T-helper 1 cell treated with Interleukin-12 subunit alpha and Interleukin-12 subunit beta and Interleukin-4 antibody, amounts not matched to agents 30 μg/mL and 1 μg/mL, for 36 hours (primary cell): ENCODE results near the gene RIMS4.
"Not testable (repeated sequence)": the region's sequence is repeated elsewhere in the genome, so short reads cannot be mapped to it uniquely, and the experiment has no call there.

ENCODE experiments used
- H3K27ac Mint-ChIP-seq: one replicate; pipeline ENCODE4 v1.8.0; 2021; ENCODE audit warnings: mild to moderate bottlenecking, mixed read lengths
- H3K27me3 Mint-ChIP-seq: one replicate; pipeline ENCODE4 v1.8.0; 2021; ENCODE audit warnings: low read depth, mixed read lengths
- H3K36me3 Mint-ChIP-seq: one replicate; pipeline ENCODE4 v1.8.0; 2021; ENCODE audit warnings: low read depth, mixed read lengths
- H3K4me1 Mint-ChIP-seq: one replicate; pipeline ENCODE4 v1.8.0; 2021; ENCODE audit warnings: low read depth, mixed read lengths
- H3K4me3 Mint-ChIP-seq: one replicate; pipeline ENCODE4 v1.8.0; 2021; ENCODE audit warnings: mild to moderate bottlenecking, moderate library complexity, mixed read lengths
- H3K9me3 Mint-ChIP-seq: one replicate; pipeline ENCODE4 v1.8.0; 2021; ENCODE audit warnings: mixed read lengths

RIMS4 gene

DNA sequence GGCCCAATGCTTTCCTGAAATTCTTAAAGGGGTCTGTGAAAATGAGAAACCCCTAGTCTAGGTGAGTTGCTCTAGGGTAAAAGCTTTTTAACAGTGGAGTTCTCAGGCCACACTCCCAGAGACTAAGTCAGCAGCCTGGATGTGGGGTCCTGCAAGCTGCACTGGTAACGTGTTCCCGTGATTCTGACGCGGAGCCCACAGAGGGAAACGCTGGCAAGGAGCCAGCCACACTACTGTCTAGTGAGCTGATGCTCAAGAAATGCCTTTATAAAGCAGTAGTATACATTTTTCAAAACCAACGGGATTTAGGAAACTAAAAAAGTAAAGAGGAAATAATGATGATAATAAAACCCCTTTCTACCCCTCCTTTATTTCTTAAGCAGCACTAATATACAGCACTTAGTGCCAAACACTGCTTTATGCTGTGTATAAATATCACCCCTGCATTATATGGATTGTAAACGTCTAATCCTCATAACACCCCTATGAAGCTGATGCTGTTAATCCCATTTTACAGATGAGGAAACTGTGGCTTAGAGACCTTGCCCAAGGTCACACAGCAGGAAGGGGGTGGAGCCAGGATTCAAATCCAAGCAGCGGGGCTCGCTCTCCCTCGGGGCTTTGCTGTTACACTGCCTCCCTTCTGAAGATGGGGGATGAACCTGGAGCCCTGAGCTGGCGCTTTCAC is 39.7 kb downstream of the RIMS4 start:
- H3K27me3 Mint-ChIP-seq = peaks cover 15% of the 10 kb centered on the region
- no peak overlapping the region for H3K27ac Mint-ChIP-seq
- no peaks in the 10 kb centered on the region for H3K4me1 Mint-ChIP-seq
- no peaks in the 10 kb centered on the region for H3K36me3 Mint-ChIP-seq
- no peaks in the 10 kb centered on the region for H3K9me3 Mint-ChIP-seq
- no peak overlapping the region for H3K4me3 Mint-ChIP-seq

DNA sequence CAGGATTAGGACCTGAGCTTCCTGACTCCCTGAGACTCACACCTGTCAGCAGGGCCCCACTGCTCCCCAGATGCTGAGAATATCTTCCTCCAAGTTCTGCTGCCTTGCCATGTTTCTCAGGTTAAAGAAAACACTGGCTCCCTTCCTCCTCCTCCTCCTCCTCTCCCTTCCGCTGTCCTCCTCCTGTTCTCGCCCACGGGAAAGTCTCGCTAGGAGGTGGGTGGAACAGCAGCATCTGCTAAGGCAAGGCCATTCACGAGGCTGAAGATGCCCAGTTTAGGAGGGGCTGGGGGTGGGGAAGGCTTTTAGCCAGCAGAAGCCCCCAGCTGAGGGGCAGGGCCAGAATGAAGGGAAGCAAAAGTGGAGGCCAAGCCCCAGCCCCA is 40.9 kb downstream of the RIMS4 start:
- H3K27ac Mint-ChIP-seq = no peak overlapping the region
- no peaks in the 10 kb centered on the region for H3K36me3 Mint-ChIP-seq
- no peak overlapping the region for H3K4me3 Mint-ChIP-seq
- no peaks in the 10 kb centered on the region for H3K4me1 Mint-ChIP-seq
- peaks cover 15% of the 10 kb centered on the region for H3K27me3 Mint-ChIP-seq
- H3K9me3 Mint-ChIP-seq = no peaks in the 10 kb centered on the region

DNA sequence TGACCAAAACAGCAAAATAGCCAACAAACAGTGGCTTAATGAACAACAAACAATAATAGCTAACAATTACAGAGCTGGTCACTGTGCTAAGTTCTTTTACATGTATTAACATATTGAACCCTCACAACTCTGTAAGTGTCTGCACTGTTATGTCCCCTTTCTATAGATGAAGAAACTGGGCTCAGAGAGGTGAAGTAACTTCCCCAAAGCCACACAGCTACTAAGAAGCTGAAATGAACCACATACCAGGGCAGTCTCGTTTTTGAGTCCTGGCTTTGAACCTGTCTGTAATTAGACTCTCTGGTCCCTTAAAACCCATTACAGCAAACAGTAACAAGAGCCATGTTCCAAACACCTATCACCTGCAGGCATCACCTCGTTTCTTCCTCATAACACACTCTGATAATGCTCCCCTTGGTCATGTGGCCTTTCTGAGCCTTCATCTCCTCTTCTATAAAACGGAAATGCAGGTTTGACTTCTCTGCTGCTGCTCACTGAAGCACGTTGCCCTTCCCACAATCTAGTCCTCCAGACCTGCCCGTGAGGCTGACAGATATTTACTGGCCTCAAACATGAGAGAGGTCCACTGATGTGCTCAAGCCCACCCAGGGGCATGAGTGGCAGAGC is 41.4 kb downstream of the RIMS4 start:
- Mint-ChIP-seq H3K9me3 (no peaks in the 10 kb centered on the region), H3K4me3 (no peak overlapping the region), H3K36me3 (no peaks in the 10 kb centered on the region), H3K4me1 (no peaks in the 10 kb centered on the region), H3K27me3 (peaks cover 15% of the 10 kb centered on the region), H3K27ac (no peak overlapping the region)

DNA sequence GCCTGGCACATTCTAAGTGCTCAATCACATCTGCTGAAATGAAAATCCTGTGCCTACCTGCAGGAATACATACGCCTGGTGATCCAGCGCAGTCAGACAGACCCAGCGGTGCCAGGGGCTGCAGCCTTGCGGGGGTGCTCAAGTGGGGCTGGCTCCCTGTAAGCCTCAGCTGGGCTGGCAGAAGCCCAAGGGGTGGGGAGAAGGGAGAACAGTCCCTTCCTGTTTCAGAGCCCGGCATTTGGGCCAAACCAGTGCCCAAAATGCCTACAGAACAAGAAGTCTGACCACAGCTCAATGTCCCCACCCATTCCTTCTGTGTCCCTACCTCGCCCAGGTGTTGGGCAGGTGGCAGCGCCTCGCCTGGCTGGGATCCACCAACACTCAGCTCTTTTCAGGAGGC is 42.1 kb downstream of the RIMS4 start:
- Mint-ChIP-seq H3K27ac (no peak overlapping the region), H3K4me1 (no peaks in the 10 kb centered on the region), H3K36me3 (no peaks in the 10 kb centered on the region), H3K4me3 (no peak overlapping the region), H3K9me3 (no peaks in the 10 kb centered on the region), H3K27me3 (peaks cover 15% of the 10 kb centered on the region)

DNA sequence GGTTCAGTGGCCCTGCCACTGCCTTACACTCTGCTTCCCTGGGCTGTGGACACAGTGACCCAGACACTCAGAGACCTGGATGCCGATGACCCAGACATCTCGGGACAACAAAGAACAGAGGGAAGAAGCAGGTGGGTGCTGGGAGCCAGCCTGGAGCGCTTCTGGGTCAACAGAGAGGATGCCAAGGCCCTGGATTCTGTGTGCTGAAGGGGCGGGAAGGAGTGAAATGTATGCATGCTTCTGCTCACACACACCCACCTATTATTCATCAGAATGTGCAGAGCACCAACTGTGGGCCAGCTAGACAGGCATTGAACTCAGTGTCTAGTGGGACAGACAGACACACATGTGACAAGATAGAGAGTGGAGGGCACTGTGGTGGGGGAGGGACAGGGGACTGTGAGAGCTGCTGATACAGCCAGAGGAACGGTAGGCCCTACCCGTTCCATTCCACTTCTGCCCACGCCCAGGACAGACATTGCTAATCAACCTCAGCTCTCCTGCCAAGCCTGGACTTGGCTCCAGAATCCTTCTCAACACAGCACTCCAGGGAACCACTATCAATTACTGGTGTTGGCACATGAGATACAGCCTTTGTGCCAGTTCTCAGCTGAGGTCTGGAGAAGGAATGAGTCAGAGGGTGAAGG is 44.5 kb downstream of the RIMS4 start:
- H3K36me3 Mint-ChIP-seq = no peaks in the 10 kb centered on the region
- peaks cover 11% of the 10 kb centered on the region for H3K27me3 Mint-ChIP-seq
- H3K9me3 Mint-ChIP-seq = no peaks in the 10 kb centered on the region
- no peak overlapping the region for H3K4me3 Mint-ChIP-seq
- H3K4me1 Mint-ChIP-seq = no peaks in the 10 kb centered on the region
- H3K27ac Mint-ChIP-seq = no peak overlapping the region

DNA sequence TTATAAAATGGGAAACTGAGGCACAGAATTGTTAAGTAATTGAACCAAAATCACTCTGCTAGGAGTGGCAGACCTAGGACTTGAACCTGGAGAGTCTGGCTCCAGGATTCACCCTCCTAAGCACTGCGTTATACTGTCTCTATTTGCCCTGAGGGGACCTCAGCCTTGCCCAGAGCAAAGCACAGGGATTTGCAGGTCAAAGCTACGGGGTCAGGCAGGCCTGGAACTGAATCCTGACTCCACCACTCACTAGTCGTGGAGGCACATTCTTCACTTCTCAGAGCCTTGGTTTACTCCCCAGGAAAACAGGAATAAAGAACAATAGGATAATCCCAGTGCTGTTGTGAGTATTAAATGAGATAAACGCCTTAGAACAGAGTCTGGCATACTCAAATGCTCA is 45.3 kb downstream of the RIMS4 start:
- Mint-ChIP-seq H3K4me3 (no peak overlapping the region), H3K27ac (no peak overlapping the region), H3K9me3 (no peaks in the 10 kb centered on the region), H3K36me3 (no peaks in the 10 kb centered on the region), H3K27me3 (peaks cover 11% of the 10 kb centered on the region), H3K4me1 (no peaks in the 10 kb centered on the region)

DNA sequence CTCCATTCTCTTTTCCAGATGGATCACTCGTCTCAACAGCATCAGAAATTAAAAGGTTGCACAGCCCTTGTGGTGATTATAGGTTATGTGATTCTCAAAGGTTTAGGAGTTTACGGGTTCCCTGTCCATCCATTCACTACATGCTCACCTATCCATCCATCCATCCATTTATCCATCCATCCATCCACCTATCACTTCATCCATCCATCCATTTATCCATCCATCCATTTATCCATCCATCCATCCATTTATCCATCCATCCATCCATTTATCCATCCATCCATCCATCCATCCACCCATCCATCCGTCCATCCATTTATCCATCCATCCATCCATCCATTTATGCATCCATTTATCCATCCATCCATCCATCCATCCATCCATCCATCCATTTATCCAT is 46.5 kb downstream of the RIMS4 start:
- H3K4me3 Mint-ChIP-seq, H3K27ac Mint-ChIP-seq, H3K27me3 Mint-ChIP-seq, H3K9me3 Mint-ChIP-seq, H3K4me1 Mint-ChIP-seq, H3K36me3 Mint-ChIP-seq: not testable (repeated sequence)

DNA sequence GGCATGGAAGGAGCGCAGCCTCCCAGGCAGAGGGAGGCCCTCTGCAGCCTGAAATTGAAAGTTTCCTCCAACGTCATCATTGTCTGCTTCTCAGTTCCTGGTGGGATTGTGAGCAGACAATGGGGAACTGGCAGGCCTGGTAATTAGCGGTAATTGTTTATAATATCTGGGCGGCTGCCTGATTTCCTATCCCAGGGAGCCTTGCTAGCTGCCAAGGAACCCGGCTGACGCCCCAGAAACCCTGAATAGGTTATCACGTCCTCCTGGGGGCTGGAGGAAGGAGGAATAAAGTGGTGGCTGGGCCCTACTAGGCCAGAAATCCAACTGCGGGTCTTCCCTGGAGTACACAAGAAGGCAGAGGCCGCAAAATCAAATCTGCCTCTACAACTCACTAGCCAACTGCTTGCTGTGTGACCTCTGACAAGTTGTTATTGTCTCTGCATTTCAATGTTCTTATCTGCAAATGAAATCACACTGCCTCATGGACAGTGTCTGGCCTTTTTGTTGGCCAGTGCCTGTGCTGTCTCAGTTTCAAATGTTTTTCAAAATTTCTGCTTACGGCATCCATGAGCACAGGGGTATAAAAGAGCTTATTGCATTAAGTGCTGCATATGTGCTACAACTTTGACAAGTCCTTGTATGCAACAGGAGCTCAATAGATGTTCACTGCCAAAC is 47.7 kb downstream of the RIMS4 start:
- no peak overlapping the region for H3K4me3 Mint-ChIP-seq
- no peaks in the 10 kb centered on the region for H3K9me3 Mint-ChIP-seq
- no peak overlapping the region for H3K27ac Mint-ChIP-seq
- peaks cover 5% of the 10 kb centered on the region for H3K27me3 Mint-ChIP-seq
- H3K36me3 Mint-ChIP-seq = no peaks in the 10 kb centered on the region
- no peaks in the 10 kb centered on the region for H3K4me1 Mint-ChIP-seq

DNA sequence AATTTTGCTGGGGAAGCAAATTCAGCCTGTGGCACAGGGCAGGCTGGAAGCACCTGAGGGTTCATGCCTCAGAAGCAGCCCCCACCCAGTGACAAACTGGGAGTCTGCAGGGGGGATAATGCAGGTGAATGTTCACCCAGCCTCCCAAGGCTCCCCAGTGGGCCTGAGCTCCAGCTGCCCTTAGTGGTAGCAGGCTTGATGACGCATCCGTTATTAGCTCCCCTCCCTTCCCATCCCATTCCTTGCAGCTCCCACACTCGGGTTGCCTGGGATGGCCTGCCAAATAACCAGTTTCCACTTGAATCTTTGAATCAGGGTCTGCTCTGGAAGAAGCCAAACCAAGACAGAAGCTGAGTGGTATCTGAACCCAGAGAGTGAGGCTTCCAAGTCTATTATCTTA is 48.9 kb downstream of the RIMS4 start:
- Mint-ChIP-seq H3K4me3 (no peak overlapping the region), H3K27me3 (peaks cover 4% of the 10 kb centered on the region), H3K36me3 (no peaks in the 10 kb centered on the region), H3K9me3 (no peaks in the 10 kb centered on the region), H3K27ac (no peak overlapping the region), H3K4me1 (no peaks in the 10 kb centered on the region)

DNA sequence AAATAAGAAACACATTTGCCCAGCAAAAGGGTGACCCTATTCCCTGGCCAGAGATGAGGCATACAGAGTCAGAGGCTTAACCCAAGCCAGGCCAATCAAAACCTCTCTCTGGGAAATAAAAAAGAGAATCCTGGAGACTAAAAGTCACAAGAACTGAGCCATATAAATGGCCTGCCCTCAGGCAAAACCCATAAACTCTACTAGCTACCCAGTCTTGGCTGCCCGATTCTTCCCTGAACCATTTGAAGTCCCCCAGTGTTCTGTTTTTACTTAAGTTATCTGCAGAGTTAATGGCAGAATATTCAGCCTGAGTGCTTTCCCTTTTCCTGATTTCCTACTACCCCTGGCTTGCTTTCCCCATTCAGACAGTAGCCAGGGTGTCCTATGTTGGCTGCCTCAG is 50.8 kb downstream of the RIMS4 start:
- no peaks in the 10 kb centered on the region for H3K4me1 Mint-ChIP-seq
- H3K9me3 Mint-ChIP-seq = no peaks in the 10 kb centered on the region
- no peak overlapping the region for H3K27ac Mint-ChIP-seq
- H3K4me3 Mint-ChIP-seq = no peak overlapping the region
- H3K36me3 Mint-ChIP-seq = no peaks in the 10 kb centered on the region
- no peaks in the 10 kb centered on the region for H3K27me3 Mint-ChIP-seq

DNA sequence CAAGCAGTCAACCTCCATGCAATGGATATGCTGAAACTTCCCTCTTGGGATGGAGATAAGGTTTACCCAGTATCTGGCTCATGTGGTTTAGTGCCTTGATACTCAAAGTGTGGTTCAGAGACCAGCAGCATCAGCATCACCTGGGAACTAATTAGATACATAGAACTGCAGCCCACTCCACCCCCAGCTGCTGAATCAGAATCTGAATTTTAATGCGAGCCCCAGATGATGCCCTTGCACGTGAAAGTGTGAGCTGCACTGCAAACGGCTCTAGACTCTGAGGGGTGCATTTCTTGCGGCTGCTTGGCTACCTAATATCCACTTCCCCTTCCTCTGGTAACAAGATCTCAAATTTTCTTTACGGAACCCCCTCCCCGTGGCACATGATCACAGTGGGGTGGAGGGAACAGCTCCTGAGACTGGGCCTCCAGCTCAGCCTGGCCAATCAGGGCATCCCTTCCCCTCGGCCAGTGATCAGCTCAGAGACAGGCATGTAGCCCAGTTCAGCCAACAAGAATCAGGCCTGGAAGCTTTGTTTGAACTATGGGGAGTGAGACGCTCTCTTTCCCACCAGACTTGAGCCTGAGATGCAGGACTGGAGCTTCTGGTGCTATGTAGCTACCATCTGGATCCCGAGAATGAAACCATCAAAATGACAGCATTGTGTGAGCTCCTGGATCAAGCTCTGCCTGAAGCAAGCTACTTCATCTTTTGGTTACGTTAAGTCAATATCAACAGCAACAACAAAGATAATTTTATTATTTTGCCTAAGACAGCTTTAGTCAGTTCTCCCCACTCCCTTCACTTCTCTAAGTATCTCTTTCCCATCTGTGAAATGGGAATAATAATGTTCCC is 51.9 kb downstream of the RIMS4 start:
- Mint-ChIP-seq H3K4me1 (no peaks in the 10 kb centered on the region), H3K9me3 (no peaks in the 10 kb centered on the region), H3K27ac (no peak overlapping the region), H3K36me3 (no peaks in the 10 kb centered on the region), H3K27me3 (no peaks in the 10 kb centered on the region), H3K4me3 (no peak overlapping the region)

DNA sequence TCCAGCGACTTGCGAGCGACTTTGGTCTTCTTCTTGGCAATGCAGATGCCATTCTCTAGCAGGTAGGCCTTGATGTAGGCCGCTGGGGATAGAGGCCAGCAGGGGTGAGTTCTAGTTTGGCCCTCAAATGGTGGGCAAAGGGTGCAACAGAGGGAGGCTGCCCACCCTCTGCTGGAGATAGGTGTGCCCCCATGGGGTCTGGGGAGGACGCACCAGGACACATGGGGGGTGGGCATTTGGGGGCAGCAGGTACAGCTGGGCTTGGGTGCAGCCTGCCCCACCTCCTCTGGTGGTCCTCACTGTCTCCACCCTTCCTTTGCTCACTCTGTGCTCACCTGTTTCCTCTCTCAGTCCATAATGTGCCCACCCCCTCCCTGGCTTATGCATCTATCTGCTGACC is 53.4 kb downstream of the RIMS4 start:
- Mint-ChIP-seq H3K27ac (no peak overlapping the region), H3K4me3 (no peak overlapping the region), H3K4me1 (no peaks in the 10 kb centered on the region), H3K36me3 (no peaks in the 10 kb centered on the region), H3K9me3 (no peaks in the 10 kb centered on the region), H3K27me3 (no peaks in the 10 kb centered on the region)

DNA sequence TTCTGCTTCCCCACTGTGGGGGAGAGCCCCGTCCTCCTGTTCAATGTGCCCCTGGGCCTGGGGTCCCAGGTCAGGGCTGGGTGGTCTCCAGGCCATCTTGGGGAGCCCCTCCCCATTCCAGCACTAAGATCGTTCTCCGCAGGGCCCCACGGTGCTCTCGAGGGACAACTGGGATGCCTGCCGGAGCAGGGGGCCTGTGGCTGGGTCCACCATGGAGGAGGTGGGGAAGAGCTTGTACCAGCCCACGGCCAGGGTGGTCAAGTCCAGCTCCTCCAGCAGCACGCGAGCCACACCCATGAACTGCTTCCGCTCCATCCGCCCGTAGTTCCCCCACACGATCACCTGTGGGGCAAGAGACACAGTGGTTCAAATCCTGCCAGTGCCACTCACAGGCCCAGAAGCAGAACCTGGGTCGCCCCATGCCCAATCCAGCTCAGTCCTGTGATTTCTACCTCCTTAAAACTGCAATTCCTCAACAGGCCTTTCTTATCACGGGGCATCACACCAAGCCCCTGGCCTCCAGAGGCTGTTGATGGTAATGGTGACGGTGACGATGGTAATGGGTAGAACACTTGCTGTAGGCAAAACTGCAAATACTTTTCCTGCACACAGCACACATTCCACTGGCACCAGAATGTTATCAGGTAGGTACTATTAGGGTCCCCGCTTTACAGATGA is 54.2 kb downstream of the RIMS4 start:
- H3K36me3 Mint-ChIP-seq = no peaks in the 10 kb centered on the region
- H3K27ac Mint-ChIP-seq = no peak overlapping the region
- no peaks in the 10 kb centered on the region for H3K4me1 Mint-ChIP-seq
- no peak overlapping the region for H3K4me3 Mint-ChIP-seq
- H3K9me3 Mint-ChIP-seq = no peaks in the 10 kb centered on the region
- no peaks in the 10 kb centered on the region for H3K27me3 Mint-ChIP-seq

DNA sequence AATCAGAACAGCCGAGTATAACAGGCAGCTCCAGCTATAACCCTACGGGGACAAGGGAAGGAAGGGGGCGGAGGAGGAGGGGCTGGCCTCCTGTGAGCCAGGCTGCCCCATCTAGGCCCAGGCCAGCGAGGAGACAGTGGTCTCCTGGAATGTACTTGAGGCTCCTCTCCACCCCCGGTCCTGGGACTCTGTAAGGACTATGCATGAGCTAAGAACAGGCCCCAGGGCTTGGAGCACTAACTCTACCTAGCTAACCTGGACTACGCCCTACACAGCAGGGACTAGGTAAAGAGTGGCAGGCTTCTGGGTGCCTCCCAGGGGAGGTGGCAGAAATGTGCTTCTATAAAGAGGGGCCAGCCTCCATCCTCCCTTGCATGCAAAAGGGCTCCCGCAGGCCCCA is 55.8 kb downstream of the RIMS4 start:
- no peak overlapping the region for H3K4me3 Mint-ChIP-seq
- no peaks in the 10 kb centered on the region for H3K4me1 Mint-ChIP-seq
- H3K9me3 Mint-ChIP-seq = no peaks in the 10 kb centered on the region
- H3K27me3 Mint-ChIP-seq = peaks cover 3% of the 10 kb centered on the region
- no peaks in the 10 kb centered on the region for H3K36me3 Mint-ChIP-seq
- no peak overlapping the region for H3K27ac Mint-ChIP-seq
